ENCODE measurements around the gene FUOM. TPM values are rescaled to one million over a fixed set of nuclear protein-coding genes. Genes with fewer than 3 reads are reported as not detected.

The FUOM gene
- total RNA-seq, 1 experiment from 2014 or later = 31.3 TPM

DNA sequence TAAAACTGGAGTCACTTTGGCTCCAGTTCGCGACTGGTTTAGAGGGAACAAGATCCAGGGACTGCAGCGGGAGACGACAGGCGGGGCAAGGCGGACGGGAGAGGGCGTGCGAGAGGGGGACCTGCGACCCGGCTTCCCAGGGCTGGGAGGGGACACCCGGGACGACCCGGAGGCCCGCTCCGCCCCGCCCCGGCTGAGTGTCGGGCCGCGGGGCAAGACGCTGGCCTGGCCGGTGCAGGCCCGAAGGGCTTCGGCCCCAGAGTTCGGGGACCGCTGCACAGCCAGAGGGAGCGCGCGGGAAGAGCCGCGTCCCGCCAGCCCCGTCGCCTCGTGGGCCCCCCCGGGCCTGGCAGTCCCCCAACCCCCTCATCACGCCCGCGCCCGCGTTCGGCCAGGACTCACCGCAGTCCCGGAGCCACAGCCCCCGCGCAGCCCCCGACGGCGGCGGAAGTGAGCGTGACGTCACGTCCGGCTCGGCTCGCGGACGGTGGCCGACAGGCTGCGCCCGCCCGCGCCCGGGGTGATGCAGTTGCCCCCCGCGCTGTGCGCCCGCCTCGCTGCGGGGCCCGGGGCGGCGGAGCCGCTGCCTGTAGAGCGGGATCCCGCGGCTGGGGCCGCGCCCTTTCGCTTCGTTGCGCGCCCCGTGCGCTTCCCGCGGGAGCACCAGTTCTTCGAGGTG is 49.3 kb downstream of the FUOM start, which contains the start of the genes TUBGCP2 and ZNF511 (continued):
- TF ChIP-seq TEAD1 (CRISPR knock-in tag; IDR thresholded peaks at IDR 0.05) (peak; percentile 75), ESRRA (CRISPR knock-in tag; IDR thresholded peaks at IDR 0.05; ENCODE audit: borderline replicate concordance) (no peak), ZNF138 (CRISPR knock-in tag; conservative IDR thresholded peaks at IDR 0.05) (no peak), CREB1 (CRISPR knock-in tag; IDR thresholded peaks at IDR 0.05) (no peak), GRHL2 (CRISPR knock-in tag; IDR thresholded peaks at IDR 0.05; ENCODE audit: insufficient replicate concordance, severe bottlenecking) (no peak), NR3C1 (CRISPR knock-in tag; conservative IDR thresholded peaks at IDR 0.05; ENCODE audit: low read depth) (no peak), KAT7 (CRISPR knock-in tag; IDR thresholded peaks at IDR 0.05; ENCODE audit: borderline replicate concordance) (no peak), GTF2I (CRISPR knock-in tag; conservative IDR thresholded peaks at IDR 0.05) (no peak), E2F5 (CRISPR knock-in tag; IDR thresholded peaks at IDR 0.05) (no peak), FOXP1 (CRISPR knock-in tag; IDR thresholded peaks at IDR 0.05; ENCODE audit: borderline replicate concordance) (peak; percentile 61; the same call in 1 of the 2 replicates), ZNF671 (CRISPR knock-in tag; IDR thresholded peaks at IDR 0.05) (no peak), ATF2 (CRISPR knock-in tag; IDR thresholded peaks at IDR 0.05; ENCODE audit: borderline replicate concordance, low read depth) (no peak), CREM (CRISPR knock-in tag; IDR thresholded peaks at IDR 0.05) (peak; percentile 96), SMAD4 (CRISPR knock-in tag; IDR thresholded peaks at IDR 0.05) (no peak), PREB (CRISPR knock-in tag; IDR thresholded peaks at IDR 0.05; ENCODE audit: borderline replicate concordance) (no peak), ZNF232 (CRISPR knock-in tag; IDR thresholded peaks at IDR 0.05) (no peak), ZNF219 (CRISPR knock-in tag; IDR thresholded peaks at IDR 0.05; ENCODE audit: borderline replicate concordance) (no peak), MLX (CRISPR knock-in tag; IDR thresholded peaks at IDR 0.05) (no peak), ATF1 (CRISPR knock-in tag; IDR thresholded peaks at IDR 0.05) (no peak), CBFB (CRISPR knock-in tag; IDR thresholded peaks at IDR 0.05; ENCODE audit: low read depth) (no peak), ZBTB21 (CRISPR knock-in tag; IDR thresholded peaks at IDR 0.05; ENCODE audit: borderline replicate concordance) (no peak), JUN (CRISPR knock-in tag; IDR thresholded peaks at IDR 0.05) (no peak; the same call in 1 of the 2 replicates), ZNF317 (CRISPR knock-in tag; IDR thresholded peaks at IDR 0.05; ENCODE audit: borderline replicate concordance, low read depth) (no peak), PRDM15 (CRISPR knock-in tag; IDR thresholded peaks at IDR 0.05) (no peak), ZNF416 (CRISPR knock-in tag; IDR thresholded peaks at IDR 0.05) (no peak)
- TF ChIP-seq, protein P1, sequence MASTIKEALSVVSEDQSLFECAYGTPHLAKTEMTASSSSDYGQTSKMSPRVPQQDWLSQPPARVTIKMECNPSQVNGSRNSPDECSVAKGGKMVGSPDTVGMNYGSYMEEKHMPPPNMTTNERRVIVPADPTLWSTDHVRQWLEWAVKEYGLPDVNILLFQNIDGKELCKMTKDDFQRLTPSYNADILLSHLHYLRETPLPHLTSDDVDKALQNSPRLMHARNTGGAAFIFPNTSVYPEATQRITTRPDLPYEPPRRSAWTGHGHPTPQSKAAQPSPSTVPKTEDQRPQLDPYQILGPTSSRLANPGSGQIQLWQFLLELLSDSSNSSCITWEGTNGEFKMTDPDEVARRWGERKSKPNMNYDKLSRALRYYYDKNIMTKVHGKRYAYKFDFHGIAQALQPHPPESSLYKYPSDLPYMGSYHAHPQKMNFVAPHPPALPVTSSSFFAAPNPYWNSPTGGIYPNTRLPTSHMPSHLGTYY (CRISPR knock-in tag; IDR thresholded peaks at IDR 0.05) = no peak
- TF ChIP-seq, protein P2, sequence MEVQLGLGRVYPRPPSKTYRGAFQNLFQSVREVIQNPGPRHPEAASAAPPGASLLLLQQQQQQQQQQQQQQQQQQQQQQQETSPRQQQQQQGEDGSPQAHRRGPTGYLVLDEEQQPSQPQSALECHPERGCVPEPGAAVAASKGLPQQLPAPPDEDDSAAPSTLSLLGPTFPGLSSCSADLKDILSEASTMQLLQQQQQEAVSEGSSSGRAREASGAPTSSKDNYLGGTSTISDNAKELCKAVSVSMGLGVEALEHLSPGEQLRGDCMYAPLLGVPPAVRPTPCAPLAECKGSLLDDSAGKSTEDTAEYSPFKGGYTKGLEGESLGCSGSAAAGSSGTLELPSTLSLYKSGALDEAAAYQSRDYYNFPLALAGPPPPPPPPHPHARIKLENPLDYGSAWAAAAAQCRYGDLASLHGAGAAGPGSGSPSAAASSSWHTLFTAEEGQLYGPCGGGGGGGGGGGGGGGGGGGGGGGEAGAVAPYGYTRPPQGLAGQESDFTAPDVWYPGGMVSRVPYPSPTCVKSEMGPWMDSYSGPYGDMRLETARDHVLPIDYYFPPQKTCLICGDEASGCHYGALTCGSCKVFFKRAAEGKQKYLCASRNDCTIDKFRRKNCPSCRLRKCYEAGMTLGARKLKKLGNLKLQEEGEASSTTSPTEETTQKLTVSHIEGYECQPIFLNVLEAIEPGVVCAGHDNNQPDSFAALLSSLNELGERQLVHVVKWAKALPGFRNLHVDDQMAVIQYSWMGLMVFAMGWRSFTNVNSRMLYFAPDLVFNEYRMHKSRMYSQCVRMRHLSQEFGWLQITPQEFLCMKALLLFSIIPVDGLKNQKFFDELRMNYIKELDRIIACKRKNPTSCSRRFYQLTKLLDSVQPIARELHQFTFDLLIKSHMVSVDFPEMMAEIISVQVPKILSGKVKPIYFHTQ (CRISPR knock-in tag; IDR thresholded peaks at IDR 0.05) = no peak
- TF ChIP-seq, protein P3, sequence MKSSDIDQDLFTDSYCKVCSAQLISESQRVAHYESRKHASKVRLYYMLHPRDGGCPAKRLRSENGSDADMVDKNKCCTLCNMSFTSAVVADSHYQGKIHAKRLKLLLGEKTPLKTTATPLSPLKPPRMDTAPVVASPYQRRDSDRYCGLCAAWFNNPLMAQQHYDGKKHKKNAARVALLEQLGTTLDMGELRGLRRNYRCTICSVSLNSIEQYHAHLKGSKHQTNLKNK (CRISPR knock-in tag; IDR thresholded peaks at IDR 0.05) = no peak

All from WTC11 (cell line).